Keratinocyte (primary cell): ENCODE measurements around the gene AKR1C3. TPM values are rescaled to one million over a fixed set of nuclear protein-coding genes. Genes with fewer than 3 reads are reported as not detected.
"Not testable (repeated sequence)": the region's sequence is repeated elsewhere in the genome, so short reads cannot be mapped to it uniquely, and the experiment has no call there.

Experiments
- DNase-seq: peaks from one replicate; pipeline ENCODE4 v3.0.0-alpha.2; 2011; ENCODE audit warnings: low read depth, missing footprints, low spot score
- FAIRE-seq: peaks from 2 replicates; lab custom pipeline; 2011; peaks lifted over from hg19 to GRCh38; lab: Jason Lieb, UNC
- H2AFZ ChIP-seq: 2 replicates; pipeline ENCODE4 v1.6.0; 2012; ENCODE audit warnings: low read length, control low read depth, inconsistent platforms; ENCODE audit not compliant: control insufficient read depth
- H3K27ac ChIP-seq: 2 replicates; pipeline ENCODE4 v1.5.1; 2011; ENCODE audit warnings: low read length; ENCODE audit not compliant: control insufficient read depth, insufficient read depth
- H3K27me3 ChIP-seq: 3 replicates; pipeline ENCODE4 v1.6.0; 2011; ENCODE audit warnings: low read length; ENCODE audit not compliant: control insufficient read depth, insufficient read depth; ENCODE audit errors: extremely low read depth
- H3K36me3 ChIP-seq, 2 experiments: 2 replicates in 1 of 2; 3 replicates in 1 of 2; pipeline ENCODE4 v1.5.1; 2011; ENCODE audit warnings: low read length in 2 of 2, mild to moderate bottlenecking in 1 of 2; ENCODE audit not compliant: control insufficient read depth in 2 of 2, insufficient read depth in 2 of 2; ENCODE audit errors: extremely low read depth in 1 of 2
- H3K4me1 ChIP-seq: 3 replicates; pipeline ENCODE4 v1.5.1; 2011; ENCODE audit warnings: low read length; ENCODE audit not compliant: control insufficient read depth, insufficient read depth; ENCODE audit errors: extremely low read depth
- H3K4me2 ChIP-seq: 3 replicates; pipeline ENCODE4 v1.6.0; 2011; ENCODE audit warnings: low read depth, low read length; ENCODE audit not compliant: control insufficient read depth, insufficient read depth; ENCODE audit errors: extremely low read depth
- H3K4me3 ChIP-seq, 3 experiments: fragments of 200-600 bp in 1 of 3; sonication (generic) in 1 of 3; 2 replicates in 2 of 3; 3 replicates in 1 of 3; pipeline ENCODE4 v1.5.1; 2011 to 2016; ENCODE audit warnings: low read length in 3 of 3, mild to moderate bottlenecking in 3 of 3, control low read depth in 2 of 3, inconsistent platforms in 1 of 3, low read depth in 1 of 3, mixed read lengths in 1 of 3, mixed run types in 1 of 3, moderate library complexity in 1 of 3; ENCODE audit not compliant: control insufficient read depth in 2 of 3, insufficient read depth in 2 of 3; ENCODE audit errors: extremely low read depth in 1 of 3
- H3K79me2 ChIP-seq: 2 replicates; pipeline ENCODE4 v1.6.0; 2012; ENCODE audit warnings: low read length; ENCODE audit not compliant: control insufficient read depth, insufficient read depth
- H3K9ac ChIP-seq: 3 replicates; pipeline ENCODE4 v1.6.0; 2011; ENCODE audit warnings: low read length; ENCODE audit not compliant: control insufficient read depth, insufficient read depth; ENCODE audit errors: extremely low read depth
- H3K9me1 ChIP-seq: 3 replicates; pipeline ENCODE4 v1.6.0; 2011; ENCODE audit warnings: low read length; ENCODE audit not compliant: control insufficient read depth, insufficient read depth; ENCODE audit errors: extremely low read depth
- H3K9me3 ChIP-seq: 2 replicates; pipeline ENCODE4 v1.5.1; 2012; ENCODE audit warnings: low read depth, low read length; ENCODE audit not compliant: control insufficient read depth
- H4K20me1 ChIP-seq: 3 replicates; pipeline ENCODE4 v1.6.0; 2011; ENCODE audit warnings: low read length; ENCODE audit not compliant: control insufficient read depth, insufficient read depth; ENCODE audit errors: extremely low read depth
- EZH2 ChIP-seq: IDR thresholded peaks from one replicate; pipeline ENCODE4 v1.6.1; 2012; ENCODE audit warnings: inconsistent platforms, mild to moderate bottlenecking, low read length, moderate library complexity
- dilution Hi-C: fragments of 300-500 bp; cut with MboI; formaldehyde crosslinking; loops from one replicate; pipeline ENCODE4 v1.7.0; 2020; ENCODE audit warnings: low sequenced_read_pairs; ENCODE audit not compliant: extremely low pct_ligation_motif_present
- polyA plus RNA-seq, 5 experiments: library from polyadenylated mRNA; depleted of rRNA in 3 of 5; stranded (reverse) in 3 of 5; stranded (forward) in 1 of 5; unstranded in 1 of 5; fragments of >200 nt; gene quantifications; 1 replicate in 1 of 5; 2 replicates in 3 of 5; 3 replicates in 1 of 5; pipeline versions ENCODE4 v1.2.1 to v1.2.3, GENCODE V29; 2011 to 2012; ENCODE audit warnings: missing spikeins in 2 of 5, low read depth in 1 of 5, low replicate concordance in 1 of 5
- TF ChIP-seq, protein P1 (sequence below), 3 experiments: IDR thresholded peaks in 1 of 3; conservative IDR thresholded peaks in 1 of 3; optimal IDR thresholded peaks in 1 of 3; 2 replicates in 2 of 3; 3 replicates in 1 of 3; pipeline versions ENCODE3 to v1.5.1; 2011; ENCODE audit warnings: low read length in 3 of 3, mild to moderate bottlenecking in 3 of 3, moderate library complexity in 2 of 3, control low read depth in 1 of 3, inconsistent platforms in 1 of 3; ENCODE audit not compliant: insufficient read depth in 2 of 3; ENCODE audit errors: extremely low read depth in 1 of 3

Gene AKR1C3
- polyA plus RNA-seq, 1 donor (not counting 4 experiments of a cell fraction or from before 2014, with no cell fraction given): 27.3 TPM

DNA sequence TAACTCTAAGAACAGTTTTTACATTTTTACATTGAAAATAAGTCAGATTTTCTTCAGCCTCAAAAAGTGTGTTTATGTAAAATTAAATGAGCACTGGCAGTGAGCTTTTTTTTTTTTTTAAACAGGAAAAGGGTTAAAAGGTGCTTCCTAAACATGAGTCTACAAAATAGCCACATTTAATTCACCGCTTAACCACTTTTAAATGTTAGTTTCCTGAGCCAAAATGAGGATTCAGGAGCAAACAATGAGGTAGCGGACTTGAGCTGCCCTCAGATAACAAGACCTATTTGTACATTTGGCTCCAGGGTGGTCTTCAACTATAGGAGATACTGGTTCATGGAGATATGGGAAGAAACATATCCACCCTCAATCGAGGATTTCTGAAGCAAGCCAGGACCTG is 22.8 kb downstream of the AKR1C3 start:
- Histone ChIP-seq H3K27ac (no peak overlapping the region), H3K9me1 (no peaks in the 10 kb centered on the region), H3K4me2 (no peak overlapping the region), H3K9ac (no peak overlapping the region), H3K4me1 (no peaks in the 10 kb centered on the region), H4K20me1 (no peaks in the 10 kb centered on the region), H3K79me2 (no peaks in the 10 kb centered on the region), H3K27me3 (no peaks in the 10 kb centered on the region), H3K36me3 (no peaks in the 10 kb centered on the region), H3K9me3 (no peaks in the 10 kb centered on the region), H3K4me3 (no peak overlapping the region), H2AFZ (no peak overlapping the region)
- TF ChIP-seq, protein P1, sequence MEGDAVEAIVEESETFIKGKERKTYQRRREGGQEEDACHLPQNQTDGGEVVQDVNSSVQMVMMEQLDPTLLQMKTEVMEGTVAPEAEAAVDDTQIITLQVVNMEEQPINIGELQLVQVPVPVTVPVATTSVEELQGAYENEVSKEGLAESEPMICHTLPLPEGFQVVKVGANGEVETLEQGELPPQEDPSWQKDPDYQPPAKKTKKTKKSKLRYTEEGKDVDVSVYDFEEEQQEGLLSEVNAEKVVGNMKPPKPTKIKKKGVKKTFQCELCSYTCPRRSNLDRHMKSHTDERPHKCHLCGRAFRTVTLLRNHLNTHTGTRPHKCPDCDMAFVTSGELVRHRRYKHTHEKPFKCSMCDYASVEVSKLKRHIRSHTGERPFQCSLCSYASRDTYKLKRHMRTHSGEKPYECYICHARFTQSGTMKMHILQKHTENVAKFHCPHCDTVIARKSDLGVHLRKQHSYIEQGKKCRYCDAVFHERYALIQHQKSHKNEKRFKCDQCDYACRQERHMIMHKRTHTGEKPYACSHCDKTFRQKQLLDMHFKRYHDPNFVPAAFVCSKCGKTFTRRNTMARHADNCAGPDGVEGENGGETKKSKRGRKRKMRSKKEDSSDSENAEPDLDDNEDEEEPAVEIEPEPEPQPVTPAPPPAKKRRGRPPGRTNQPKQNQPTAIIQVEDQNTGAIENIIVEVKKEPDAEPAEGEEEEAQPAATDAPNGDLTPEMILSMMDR (optimal IDR thresholded peaks at IDR 0.05 in 1 of 3, IDR thresholded peaks at IDR 0.05 in 1 of 3, conservative IDR thresholded peaks at IDR 0.05 in 1 of 3; ENCODE audit: extremely low read depth in 1 of 3, insufficient read depth in 2 of 3, low read length in 3 of 3): no peak
- TF ChIP-seq EZH2: no peak
- dilution Hi-C loops: no loop called here
- FAIRE-seq (no peak), DNase-seq (no peak)

GRCh38 chr10:5119997-5120396 is 25.8 kb downstream of the AKR1C3 start:
- H2AFZ ChIP-seq, H3K4me1 ChIP-seq, H3K9ac ChIP-seq, H3K79me2 ChIP-seq, H3K9me3 ChIP-seq, H3K36me3 ChIP-seq, H3K9me1 ChIP-seq, H3K4me2 ChIP-seq, H3K27ac ChIP-seq, H3K4me3 ChIP-seq, H3K27me3 ChIP-seq, FAIRE-seq, DNase-seq, H4K20me1 ChIP-seq, dilution Hi-C loops: not testable (repeated sequence)

- no peaks in the 10 kb centered on the region for H3K9me3 ChIP-seq
- no peak overlapping the region for H2AFZ ChIP-seq
- no peaks in the 10 kb centered on the region for H4K20me1 ChIP-seq
- dilution Hi-C loops: no loop called here
- no peaks in the 10 kb centered on the region for H3K4me1 ChIP-seq
- no peak overlapping the region for H3K4me2 ChIP-seq
- no peaks in the 10 kb centered on the region for H3K79me2 ChIP-seq
- no peaks in the 10 kb centered on the region for H3K9me1 ChIP-seq
- TF ChIP-seq EZH2: no peak
- TF ChIP-seq, protein P1 (optimal IDR thresholded peaks at IDR 0.05 in 1 of 3, IDR thresholded peaks at IDR 0.05 in 1 of 3, conservative IDR thresholded peaks at IDR 0.05 in 1 of 3; ENCODE audit: extremely low read depth in 1 of 3, insufficient read depth in 2 of 3, low read length in 3 of 3): no peak
- H3K27ac ChIP-seq: no peak overlapping the region
- DNase-seq: no peak
- no peak for FAIRE-seq
- peaks cover 4% of the 10 kb centered on the region for H3K27me3 ChIP-seq
- no peak overlapping the region for H3K4me3 ChIP-seq
- H3K36me3 ChIP-seq: no peaks in the 10 kb centered on the region
- no peak overlapping the region for H3K9ac ChIP-seq
Measured at GRCh38 chr10:5123886-5124285, 29.7 kb downstream of the AKR1C3 start.
